ENCODE results near the gene NACC2.

DNA sequence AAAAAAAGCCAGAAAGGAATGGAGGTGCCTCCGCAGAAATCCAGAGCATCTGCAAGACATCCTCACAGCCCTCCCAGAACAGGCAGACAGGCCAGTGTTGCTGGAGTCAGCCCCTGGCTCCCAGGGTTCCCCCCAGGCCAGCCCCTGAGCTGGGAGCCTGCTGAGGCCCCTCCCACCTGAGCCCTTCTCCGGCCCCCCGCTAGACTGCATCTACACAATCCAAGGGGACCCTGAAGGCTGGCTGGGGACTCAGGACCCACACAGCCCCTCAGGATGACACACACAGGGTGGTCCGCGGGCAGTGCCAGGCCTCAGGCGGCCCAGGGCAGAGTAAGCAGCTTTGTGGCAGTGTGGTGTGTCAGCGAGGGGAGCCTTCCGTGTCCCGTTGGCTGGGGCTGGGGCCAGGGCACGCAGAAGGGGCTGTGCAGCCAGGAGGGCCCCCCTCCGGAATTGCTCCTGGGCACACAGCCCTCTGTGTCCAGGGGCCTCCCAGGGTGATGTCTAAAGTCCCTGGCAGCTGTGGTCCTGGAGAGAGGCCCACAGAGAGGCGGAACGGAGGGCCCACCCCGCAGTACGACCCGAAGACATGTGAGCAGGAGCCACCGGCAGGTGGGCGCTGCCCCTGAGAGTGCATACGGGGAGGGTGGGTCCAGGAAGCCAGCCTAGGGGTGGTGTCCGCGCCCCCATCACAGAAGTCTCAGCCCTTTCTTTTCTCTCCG lies 20.7 kb upstream of the NACC2 start:
- TF ChIP-seq ARNTL (CRISPR knock-in tag; IDR thresholded peaks at IDR 0.05; ENCODE audit: borderline replicate concordance, low read depth) (no peak), OSR1 (CRISPR knock-in tag; IDR thresholded peaks at IDR 0.05) (no peak), TOX (CRISPR knock-in tag; IDR thresholded peaks at IDR 0.05; ENCODE audit: borderline replicate concordance) (no peak), ZNF70 (CRISPR knock-in tag; IDR thresholded peaks at IDR 0.05) (no peak), RARB (CRISPR knock-in tag; IDR thresholded peaks at IDR 0.05) (no peak), CREB5 (CRISPR knock-in tag; IDR thresholded peaks at IDR 0.05; ENCODE audit: low read depth) (no peak), BACH2 (CRISPR knock-in tag; IDR thresholded peaks at IDR 0.05; ENCODE audit: borderline replicate concordance) (no peak)
